NCI-H146 treated with DMSO at 0.1 percent for 48 hours (cell line): ENCODE data around the gene PLEKHA7.
"Not testable (repeated sequence)": the region's sequence is repeated elsewhere in the genome, so short reads cannot be mapped to it uniquely, and the experiment has no call there.

Experiments used
- DNase-seq: peaks from one replicate; lab custom pipeline; 2025; ENCODE audit not compliant: unreplicated experiment; lab: John Stamatoyannopoulos, UW

PLEKHA7 gene

DNA sequence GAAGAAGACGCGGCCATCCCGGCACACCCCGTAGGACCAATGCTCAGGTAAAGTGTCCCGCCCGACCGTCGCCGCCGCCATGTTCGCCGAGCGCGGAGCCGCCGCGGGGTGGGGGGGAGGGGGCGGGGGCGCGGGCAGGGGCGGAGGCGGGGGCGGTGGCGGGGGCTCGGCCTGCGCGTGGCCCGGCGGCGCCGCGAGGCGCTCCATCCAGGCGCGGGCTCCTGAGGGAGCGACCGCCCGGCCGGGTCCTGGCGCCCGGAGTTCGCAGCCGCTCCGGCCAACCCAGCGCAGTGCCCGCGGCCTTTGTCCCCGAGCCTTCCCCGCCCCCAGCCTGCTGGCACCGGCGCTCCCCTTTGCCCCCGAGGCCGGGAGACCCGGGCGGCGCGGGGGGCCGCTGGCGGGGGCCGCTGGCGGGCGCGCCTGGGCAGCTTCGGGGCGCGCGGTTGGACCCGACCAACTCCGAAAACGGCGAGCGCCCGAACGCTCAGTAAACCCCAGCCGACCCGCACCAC lies at the start of gene PLEKHA7:
TSS of gene PLEKHA7 (minus strand) at position 94 of the 512 bp plus-strand sequence. CDS start at position 81, 13 bp downstream.
- DNase-seq, result no peak

DNA sequence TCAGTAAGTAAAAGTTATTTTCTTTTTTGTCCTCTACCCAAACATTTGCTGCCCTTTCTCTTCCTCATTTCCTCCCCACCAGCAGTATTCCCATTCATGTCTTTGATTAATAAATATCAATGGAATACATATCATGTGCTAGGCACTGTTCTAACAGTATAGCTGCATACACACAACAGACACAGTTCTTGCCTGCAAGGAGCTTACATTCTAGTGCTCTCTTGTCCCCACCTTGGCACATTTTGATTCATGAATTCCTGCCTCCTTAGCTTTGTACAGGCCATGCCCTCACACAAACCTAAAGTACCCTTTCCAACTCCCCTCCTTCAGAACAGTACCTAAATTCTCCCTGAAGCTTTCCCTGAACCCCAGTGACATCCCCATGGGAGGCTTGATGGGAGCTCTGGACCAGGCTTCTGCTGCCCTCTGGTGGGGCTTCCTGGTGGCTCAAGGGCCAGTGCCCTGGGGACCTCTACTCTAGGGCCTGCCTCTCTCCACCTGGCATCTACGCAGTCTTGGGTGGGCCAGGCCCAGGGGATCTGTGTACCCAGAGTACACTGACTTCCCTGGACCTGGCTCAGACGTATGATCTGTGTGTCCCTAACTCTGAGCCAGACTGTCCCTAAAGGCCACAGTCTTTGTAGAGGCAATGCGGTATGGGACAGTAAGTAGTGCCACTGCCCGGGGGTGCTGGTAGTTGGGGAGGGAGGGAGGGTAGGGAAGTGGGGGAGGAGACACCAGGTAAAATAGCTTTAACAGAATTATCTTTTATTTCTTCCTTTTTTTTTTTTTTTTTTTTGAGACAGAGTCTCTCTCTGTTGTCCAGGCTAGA lies 49.2 kb upstream of the PLEKHA7 start:
- DNase-seq, result peak; percentile 14

DNA sequence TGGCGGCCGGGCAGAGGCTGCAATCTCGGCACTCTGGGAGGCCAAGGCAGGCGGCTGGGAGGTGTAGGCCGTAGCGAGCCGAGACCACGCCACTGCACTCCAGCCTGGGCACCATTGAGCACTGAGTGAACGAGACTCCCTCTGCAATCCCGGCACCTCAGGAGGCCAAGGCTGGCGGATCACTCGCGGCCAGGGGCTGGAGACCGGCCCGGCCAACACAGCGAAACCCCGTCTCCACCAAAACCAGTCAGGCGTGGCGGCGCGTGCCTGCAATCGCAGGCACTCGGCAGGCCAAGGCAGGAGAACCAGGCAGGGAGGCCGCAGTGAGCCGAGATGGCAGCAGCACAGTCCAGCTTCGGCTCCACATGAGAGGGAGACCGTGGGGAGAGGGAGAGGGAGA lies 36.9 kb upstream of the PLEKHA7 start:
- not testable (repeated sequence) for DNase-seq

DNA sequence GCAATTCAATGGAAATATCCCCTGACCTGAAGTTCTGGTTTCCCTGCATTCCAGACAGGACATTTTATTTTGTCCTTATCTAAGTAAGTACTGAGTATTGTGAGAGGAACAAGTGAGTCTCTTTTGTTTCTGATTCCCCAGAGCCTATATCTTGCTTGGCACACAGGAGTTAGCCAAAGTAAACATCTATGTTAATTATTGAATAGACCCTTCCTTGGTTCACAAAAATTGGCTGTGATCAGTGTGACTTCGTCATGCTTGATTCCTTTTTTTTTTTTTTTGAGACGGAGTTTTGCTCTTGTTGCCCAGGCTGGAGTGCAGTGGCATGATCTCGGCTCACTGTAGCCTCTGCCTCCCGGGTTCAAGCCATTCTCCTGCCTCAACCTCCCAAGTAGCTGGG lies 34.3 kb upstream of the PLEKHA7 start:
- DNase-seq, result not testable (repeated sequence)

DNA sequence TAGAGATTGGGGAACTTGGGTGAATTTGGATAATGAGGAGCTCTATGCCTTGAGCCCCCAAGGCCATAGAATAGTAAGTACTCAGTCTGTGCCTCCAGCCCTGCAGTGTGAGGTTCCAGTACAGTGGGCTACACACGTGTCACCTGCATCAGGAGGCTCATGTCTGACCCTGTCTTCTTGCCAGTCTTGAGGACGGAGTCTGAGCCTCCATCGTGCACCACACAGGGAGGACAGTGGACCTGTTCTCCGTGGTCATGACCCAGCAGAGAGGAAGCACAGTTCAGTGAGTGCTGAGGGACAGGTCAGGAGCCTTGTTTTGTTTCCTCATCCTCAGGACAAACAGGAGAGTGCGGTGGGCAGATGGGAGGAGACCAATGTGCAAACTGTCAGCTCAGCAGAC lies 32.5 kb upstream of the PLEKHA7 start:
- no peak for DNase-seq

DNA sequence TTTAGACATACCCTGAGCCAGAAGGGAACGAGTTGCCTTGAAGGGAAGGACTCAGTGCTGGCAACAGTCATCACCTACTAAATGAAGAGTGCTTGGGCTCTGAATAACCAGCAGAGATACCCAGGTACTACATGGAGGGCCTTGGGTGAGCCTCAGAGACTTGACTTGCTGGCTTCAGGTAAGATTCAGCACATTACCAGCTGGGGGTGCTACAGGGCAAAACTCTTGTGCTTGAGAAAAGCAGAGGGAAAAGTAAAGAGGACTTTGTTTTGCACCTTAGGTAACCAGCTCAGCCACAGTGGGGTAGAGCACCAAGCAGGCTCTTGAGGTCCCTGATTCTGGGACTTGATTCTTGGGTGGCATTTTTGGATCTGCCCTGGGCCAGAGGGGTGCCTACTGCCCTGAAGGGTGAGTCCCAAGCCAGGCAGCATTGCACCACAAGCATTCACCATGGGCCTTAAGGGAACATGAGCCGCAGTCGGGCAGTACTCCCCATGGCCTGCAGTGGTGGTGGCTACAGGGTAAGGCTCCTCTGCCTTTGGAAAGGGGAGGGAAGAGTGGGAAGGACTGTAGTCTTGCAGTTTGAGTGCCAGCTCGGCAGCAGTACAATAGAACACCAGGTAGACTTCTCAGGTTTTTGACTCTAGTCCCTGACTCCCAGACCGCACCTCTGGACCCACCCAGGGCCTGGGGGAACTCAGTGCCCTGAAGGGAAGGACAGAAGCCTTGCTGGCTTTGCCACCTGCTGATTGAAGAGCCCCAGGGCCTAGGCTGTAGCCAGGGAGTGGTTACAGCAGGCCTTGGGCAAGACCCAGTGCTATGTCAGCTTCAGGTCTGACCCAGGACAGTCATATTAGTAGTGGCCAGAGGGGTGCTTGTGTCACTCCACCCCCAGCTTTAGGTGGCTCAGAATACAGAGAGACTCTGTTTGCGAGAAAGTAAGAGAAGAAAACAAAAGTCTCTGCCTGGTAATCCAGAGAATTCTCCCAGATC lies 22.7 kb upstream of the PLEKHA7 start:
- no peak for DNase-seq

GRCh38 chr11:17034027-17034426 lies 19.8 kb upstream of the PLEKHA7 start:
- DNase-seq, result not testable (repeated sequence)

DNA sequence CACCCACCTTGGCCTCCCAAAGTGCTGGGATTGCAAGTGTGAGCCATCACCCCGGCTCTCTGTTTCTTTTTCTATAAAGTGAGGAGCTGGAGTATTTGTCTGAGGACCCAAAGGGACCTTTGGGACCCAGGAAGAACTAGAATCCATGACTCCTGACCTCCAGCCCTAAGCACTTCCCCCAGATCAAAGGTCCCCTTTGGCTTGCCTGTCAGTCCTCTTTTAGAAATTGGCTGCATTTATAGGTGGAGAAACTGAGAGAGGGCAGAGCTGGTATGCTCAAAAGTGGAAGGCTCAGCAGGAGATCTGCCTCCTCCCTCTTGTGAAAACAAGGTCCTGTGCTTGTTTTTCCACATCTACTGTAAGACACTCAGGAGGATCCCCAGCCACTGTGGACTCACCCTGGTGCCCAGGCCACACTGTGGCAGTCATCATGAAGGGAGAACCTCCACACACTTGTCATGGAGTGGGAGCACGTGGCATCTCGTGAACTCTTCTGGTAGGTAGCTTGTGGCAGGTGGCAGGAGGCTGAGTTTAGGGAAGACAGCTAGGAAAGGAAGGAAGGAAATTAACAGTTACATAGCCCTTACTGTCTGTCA lies 12.4 kb upstream of the PLEKHA7 start:
- no peak for DNase-seq

DNA sequence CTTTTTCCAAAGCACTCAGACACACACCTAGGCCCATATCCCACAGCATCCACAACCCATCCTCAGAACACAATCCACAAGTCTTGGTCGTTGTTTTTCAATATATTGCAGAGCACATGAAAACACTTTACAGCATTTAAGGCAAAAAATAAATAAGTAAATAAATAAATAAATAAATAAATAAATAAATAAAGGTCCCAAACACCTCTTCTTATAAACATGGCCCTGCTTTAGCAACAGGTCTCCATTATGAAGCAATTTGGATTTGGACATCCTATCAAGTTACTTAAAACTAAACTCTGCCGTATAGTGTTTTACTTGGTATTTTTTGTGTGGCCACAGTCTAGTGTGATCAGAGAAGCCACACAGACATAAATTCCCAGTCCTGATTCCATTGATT lies 10.7 kb upstream of the PLEKHA7 start:
- DNase-seq, result no peak

GRCh38 chr11:17021511-17021910 lies 7.3 kb upstream of the PLEKHA7 start:
- no peak for DNase-seq

- DNase-seq, result no peak
Measured at GRCh38 chr11:17020831-17021230, 6.6 kb upstream of the PLEKHA7 start.

- DNase-seq, result peak; percentile 84
Measured at GRCh38 chr11:17019232-17019631, 5.0 kb upstream of the PLEKHA7 start.

- DNase-seq, result no peak
Measured at GRCh38 chr11:17015627-17016126, 1.5 kb upstream of the PLEKHA7 start.

- DNase-seq, result peak; percentile 18
Measured at GRCh38 chr11:17014833-17015626, 816 bp upstream of the PLEKHA7 start.

GRCh38 chr11:17013548-17014320 lies 480 bp downstream of the PLEKHA7 start:
- DNase-seq, result peak; percentile 28

GRCh38 chr11:17012712-17013547 lies 1.3 kb downstream of the PLEKHA7 start:
- DNase-seq, result no peak

DNA sequence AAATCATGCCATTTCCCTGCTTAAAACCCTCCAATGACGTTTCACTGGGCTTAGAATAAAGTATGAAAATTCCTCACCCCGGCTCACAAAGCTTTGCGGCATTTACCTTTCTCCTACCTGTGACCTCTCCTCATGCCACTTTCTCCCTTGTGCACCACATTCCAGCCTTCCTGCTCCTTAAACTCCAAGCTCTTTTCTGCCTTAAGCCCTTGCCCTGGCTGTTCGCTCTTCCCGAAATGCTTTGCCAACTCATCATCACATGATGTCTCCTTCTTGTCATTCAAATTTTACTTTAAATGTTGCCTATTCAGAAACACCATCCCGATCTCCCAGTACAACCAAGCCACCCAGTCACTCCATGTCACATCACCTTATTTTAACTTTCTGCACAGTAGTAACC lies 2.0 kb downstream of the PLEKHA7 start:
- no peak for DNase-seq

- no peak for DNase-seq
Measured at GRCh38 chr11:17010851-17011420, 3.3 kb downstream of the PLEKHA7 start.
